ENCODE measurements around the gene CDCP1.

DNA sequence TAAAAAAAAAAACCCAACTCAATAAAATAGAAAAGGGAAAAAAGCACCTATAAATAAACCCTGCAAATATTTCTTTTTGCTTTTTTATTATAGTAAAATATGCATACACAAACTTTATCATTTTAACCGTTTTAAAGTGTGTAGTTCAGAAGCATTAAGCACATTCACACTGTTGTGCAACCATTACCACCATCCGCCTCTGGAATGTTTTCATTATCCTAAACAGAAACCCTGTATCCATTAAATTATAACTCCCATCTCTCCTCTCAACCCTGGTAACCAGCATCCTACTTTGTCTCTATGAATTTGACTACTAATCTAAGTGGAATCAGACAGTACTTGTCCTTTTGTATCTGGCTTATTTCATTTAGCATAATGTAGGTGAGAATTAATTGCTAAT is 15.0 kb downstream of the CDCP1 start:
- TF ChIP-seq POLR2AphosphoS5 (IDR thresholded peaks at IDR 0.05; ENCODE audit: borderline replicate concordance, low read depth, low read length) (no peak), EZH2 (IDR thresholded peaks at IDR 0.05) (no peak), FOXP2 (optimal IDR thresholded peaks at IDR 0.05; ENCODE audit: control extremely low read depth, extremely low read length, insufficient read depth) (no peak)
